Measurements from ENCODE around the gene LTBP2.

The LTBP2 gene

DNA sequence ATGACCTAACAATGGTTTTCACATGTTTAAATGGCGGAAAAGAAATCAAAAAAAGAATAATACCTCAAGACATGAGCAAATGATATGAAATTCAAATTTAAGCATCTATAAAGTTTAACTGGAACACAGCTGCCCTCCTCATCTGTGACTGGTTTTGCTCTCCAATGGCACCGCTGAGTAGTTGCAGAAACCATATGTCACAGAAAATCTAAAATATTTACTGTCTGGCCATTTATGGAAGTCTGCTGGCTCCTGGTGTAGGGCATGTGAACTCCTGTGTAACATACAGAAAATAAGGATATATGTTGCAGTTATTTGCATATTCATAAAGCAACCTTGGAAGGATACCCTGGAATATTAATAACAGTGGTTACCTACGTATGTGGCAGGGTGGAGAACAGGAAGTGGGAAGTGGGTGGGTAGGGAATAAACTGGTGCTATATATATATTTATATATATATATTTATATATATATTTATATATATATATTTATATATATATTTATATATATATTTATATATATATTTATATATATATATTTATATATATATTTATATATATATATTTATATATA lies 48.4 kb downstream of the LTBP2 start:
- Mint-ChIP-seq H3K4me3 (peak overlapping the region in 1 of 3 experiments; percentile 10), H3K36me3 (ENCODE audit: low read depth) (no peaks in the 10 kb centered on the region), H3K27me3 (ENCODE audit: low read depth) (peaks cover 8% of the 10 kb centered on the region), H3K27ac (peak overlapping the region; percentile 49 to 82 (median 67)), H3K9me3 (no peaks in the 10 kb centered on the region), H3K4me1 (peaks cover 48% of the 10 kb centered on the region)
- TF ChIP-seq, protein P1, sequence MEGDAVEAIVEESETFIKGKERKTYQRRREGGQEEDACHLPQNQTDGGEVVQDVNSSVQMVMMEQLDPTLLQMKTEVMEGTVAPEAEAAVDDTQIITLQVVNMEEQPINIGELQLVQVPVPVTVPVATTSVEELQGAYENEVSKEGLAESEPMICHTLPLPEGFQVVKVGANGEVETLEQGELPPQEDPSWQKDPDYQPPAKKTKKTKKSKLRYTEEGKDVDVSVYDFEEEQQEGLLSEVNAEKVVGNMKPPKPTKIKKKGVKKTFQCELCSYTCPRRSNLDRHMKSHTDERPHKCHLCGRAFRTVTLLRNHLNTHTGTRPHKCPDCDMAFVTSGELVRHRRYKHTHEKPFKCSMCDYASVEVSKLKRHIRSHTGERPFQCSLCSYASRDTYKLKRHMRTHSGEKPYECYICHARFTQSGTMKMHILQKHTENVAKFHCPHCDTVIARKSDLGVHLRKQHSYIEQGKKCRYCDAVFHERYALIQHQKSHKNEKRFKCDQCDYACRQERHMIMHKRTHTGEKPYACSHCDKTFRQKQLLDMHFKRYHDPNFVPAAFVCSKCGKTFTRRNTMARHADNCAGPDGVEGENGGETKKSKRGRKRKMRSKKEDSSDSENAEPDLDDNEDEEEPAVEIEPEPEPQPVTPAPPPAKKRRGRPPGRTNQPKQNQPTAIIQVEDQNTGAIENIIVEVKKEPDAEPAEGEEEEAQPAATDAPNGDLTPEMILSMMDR (IDR thresholded peaks at IDR 0.05; ENCODE audit: unreplicated experiment in 3 of 3), result no peak

DNA sequence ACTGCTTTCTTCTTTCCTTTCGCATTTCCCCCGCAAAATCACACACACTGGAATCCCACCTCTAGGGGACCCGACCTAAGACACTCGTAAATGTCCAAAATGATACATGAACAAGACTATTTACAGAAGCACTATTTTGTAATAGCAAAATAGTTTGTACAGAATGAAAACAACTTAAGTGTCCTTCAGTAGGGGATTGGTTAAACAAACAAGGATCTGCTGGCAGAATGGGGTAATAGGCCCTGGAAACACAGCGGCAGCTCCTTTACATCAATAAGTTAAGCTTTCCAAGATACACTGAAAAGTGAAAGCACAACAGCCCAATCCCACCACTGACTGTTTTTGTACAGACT lies 48.8 kb downstream of the LTBP2 start:
- TF ChIP-seq, protein P1 (IDR thresholded peaks at IDR 0.05; ENCODE audit: unreplicated experiment in 3 of 3), result no peak
- peaks cover 44% of the 10 kb centered on the region for H3K4me1 Mint-ChIP-seq
- no peaks in the 10 kb centered on the region for H3K36me3 Mint-ChIP-seq (ENCODE audit: low read depth)
- no peaks in the 10 kb centered on the region for H3K9me3 Mint-ChIP-seq
- peaks cover 6% of the 10 kb centered on the region for H3K27me3 Mint-ChIP-seq (ENCODE audit: low read depth)
- peak overlapping the region; percentile 49 to 82 (median 67) for H3K27ac Mint-ChIP-seq
- H3K4me3 Mint-ChIP-seq, result peak overlapping the region in 1 of 3 experiments; percentile 10

DNA sequence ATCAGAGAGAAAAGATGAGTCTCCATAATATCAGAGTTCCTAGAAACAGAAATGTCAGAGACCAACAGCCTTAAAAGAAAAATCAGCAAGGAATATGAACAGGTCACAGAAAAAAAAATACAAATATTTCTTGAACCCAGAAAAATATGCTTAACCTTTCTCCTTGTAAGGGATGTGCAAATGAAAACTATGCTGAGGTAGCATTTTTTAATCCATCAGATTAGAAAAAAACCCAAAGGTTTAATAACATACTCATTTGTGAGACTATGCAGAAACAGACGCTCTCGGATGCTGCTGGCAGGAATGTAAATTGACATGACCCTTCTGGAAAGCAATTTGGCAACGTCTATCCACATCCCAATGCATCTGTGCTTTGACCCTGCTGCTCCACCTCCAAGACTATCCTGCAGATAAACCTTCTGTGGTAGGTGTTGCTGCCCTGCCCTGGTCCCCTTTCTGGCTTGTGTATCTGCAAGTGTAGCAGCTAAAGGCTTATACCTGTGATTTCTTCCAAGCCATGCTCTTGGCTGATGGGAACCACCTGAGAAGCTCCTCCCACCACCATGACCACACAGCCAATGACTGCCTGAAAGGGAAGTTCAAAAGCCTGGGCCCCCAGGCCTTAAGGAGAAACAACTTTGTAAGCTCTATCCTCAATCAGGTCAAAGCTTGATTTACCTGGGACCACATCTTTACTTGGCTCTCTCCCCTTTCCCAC lies 49.4 kb downstream of the LTBP2 start:
- Mint-ChIP-seq H3K4me3 (no peak overlapping the region), H3K36me3 (ENCODE audit: low read depth) (no peaks in the 10 kb centered on the region), H3K4me1 (peaks cover 39% of the 10 kb centered on the region), H3K9me3 (no peaks in the 10 kb centered on the region), H3K27me3 (ENCODE audit: low read depth) (peaks cover 4% of the 10 kb centered on the region), H3K27ac (peak overlapping the region; percentile 49 to 82 (median 67))
- TF ChIP-seq, protein P1 (IDR thresholded peaks at IDR 0.05; ENCODE audit: unreplicated experiment in 3 of 3), result no peak

DNA sequence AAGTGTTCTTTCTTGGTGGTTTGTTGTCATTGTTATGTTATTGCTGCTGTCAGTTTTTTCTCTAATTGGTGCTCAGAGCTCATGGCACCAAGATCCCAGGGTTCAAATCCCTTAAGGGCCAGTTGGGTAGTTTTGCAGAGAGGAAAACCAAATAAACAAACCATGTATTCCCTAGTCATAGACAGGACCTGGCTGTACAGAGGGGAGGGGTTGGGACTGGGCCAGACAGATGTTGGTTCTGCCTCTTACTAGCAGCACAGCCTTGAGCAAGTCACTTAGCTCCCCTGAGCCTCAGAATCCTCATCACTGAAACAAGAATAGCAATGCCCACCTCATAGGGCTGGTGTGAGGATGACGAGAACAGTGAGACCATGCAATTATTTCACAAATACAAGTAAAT lies 53.4 kb downstream of the LTBP2 start:
- Mint-ChIP-seq H3K4me3 (no peak overlapping the region), H3K27me3 (ENCODE audit: low read depth) (peaks cover 5% of the 10 kb centered on the region), H3K4me1 (peaks cover 29% of the 10 kb centered on the region), H3K27ac (peak overlapping the region in 1 of 3 experiments; percentile 19), H3K9me3 (no peaks in the 10 kb centered on the region), H3K36me3 (ENCODE audit: low read depth) (no peaks in the 10 kb centered on the region)
- TF ChIP-seq, protein P1 (IDR thresholded peaks at IDR 0.05; ENCODE audit: unreplicated experiment in 3 of 3), result no peak

DNA sequence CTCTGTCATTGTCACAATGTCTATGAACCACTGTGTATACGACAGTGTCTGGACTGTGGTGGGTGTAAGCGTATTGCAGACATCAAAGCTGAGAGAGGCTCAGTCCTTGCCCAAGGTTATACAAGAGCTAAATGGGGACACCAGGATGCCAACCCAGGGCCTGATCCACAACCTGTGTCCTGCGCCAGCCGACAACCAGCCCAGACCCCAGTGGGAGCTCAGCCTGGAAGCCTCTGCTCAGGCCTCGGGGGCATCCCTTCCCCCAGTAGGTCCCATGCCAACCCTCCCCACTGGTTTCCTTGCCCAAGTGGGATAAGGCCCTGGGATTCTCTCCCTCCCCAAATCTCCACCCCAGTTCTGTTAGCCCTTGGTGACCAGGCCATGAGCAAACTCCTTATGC lies 54.3 kb downstream of the LTBP2 start:
- Mint-ChIP-seq H3K4me3 (no peak overlapping the region), H3K27me3 (ENCODE audit: low read depth) (peaks cover 5% of the 10 kb centered on the region), H3K9me3 (no peaks in the 10 kb centered on the region), H3K36me3 (ENCODE audit: low read depth) (no peaks in the 10 kb centered on the region), H3K27ac (no peak overlapping the region), H3K4me1 (peaks cover 25% of the 10 kb centered on the region)
- TF ChIP-seq, protein P1 (IDR thresholded peaks at IDR 0.05; ENCODE audit: unreplicated experiment in 3 of 3), result no peak
